ENCODE measurements around the gene EDEM3.
A peak's percentile ranks its signal among the peaks of the same experiment; 100 is the strongest.
"Not testable (repeated sequence)": the region's sequence is repeated elsewhere in the genome, so short reads cannot be mapped to it uniquely, and the experiment has no call there.

EDEM3 gene

DNA sequence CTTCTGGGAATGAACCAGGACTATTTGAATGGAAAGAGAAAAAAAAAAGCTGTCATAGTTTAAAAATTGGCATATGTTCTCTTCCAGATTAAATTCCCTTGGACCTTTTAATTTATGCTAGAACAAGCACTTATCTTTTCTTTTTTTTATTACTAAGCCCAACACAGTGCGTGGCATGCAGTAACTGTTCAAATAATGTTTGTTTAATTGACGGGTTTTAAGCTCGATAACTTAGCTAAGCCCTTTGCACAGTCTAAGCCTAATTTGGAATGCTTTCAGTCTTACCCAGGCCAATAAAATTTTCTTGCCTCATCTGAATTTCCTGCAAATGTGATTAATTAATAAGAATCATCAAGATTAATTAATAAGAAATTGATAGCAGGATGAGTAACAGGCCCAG, 39.3 kb upstream of the EDEM3 start:
- TF ChIP-seq, protein P1, sequence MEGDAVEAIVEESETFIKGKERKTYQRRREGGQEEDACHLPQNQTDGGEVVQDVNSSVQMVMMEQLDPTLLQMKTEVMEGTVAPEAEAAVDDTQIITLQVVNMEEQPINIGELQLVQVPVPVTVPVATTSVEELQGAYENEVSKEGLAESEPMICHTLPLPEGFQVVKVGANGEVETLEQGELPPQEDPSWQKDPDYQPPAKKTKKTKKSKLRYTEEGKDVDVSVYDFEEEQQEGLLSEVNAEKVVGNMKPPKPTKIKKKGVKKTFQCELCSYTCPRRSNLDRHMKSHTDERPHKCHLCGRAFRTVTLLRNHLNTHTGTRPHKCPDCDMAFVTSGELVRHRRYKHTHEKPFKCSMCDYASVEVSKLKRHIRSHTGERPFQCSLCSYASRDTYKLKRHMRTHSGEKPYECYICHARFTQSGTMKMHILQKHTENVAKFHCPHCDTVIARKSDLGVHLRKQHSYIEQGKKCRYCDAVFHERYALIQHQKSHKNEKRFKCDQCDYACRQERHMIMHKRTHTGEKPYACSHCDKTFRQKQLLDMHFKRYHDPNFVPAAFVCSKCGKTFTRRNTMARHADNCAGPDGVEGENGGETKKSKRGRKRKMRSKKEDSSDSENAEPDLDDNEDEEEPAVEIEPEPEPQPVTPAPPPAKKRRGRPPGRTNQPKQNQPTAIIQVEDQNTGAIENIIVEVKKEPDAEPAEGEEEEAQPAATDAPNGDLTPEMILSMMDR (conservative IDR thresholded peaks at IDR 0.05) = no peak
- peak overlapping the region; percentile 84 for H3K27ac ChIP-seq

DNA sequence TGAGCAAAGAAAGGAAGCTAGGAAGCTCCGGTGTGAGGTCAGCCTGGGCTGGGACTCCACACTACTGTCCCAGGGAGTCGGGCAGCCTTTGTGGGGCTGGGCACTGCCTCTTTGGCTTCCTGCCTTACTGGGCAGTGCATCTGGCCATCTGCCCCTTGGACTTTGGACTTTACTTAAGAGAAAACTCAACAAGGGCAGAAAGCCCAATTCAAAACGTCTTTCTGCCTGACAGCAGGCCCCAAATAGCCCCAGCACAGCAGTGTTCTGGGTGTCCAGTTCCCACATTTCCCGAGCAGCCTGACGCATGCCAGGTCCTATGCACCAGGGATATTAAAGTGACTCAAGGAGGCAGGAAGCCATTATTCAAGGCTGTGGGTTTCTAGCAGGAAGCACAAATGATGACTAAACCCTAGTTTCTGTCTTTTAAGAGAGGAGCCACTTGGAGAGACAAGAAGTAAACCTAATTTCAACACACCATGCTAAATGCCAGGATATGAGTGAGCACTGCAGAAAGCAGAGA, 37.9 kb upstream of the EDEM3 start:
- TF ChIP-seq, protein P1 (conservative IDR thresholded peaks at IDR 0.05) = no peak

DNA sequence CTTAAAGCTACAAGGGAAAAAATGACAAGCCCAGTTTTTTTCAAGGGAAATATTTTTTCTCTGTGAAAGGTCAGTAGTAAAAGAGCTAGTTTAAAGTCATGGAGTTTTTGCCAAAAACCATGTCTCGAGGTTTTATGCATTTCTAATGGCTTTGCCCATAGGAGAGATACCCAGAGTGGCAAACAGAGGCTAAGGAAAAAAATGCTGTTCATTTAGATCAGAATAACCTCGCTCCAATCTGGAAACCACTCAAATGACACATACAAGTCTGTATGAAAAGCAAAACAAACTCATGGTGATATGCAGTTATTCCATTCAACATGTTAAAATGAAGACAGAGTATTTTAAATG, 36.9 kb upstream of the EDEM3 start:
- TF ChIP-seq, protein P1 (conservative IDR thresholded peaks at IDR 0.05) = no peak

More for the DNA sequence above, 37.9 kb upstream of the EDEM3 start:
- H3K27ac ChIP-seq = peak overlapping the region; percentile 84

DNA sequence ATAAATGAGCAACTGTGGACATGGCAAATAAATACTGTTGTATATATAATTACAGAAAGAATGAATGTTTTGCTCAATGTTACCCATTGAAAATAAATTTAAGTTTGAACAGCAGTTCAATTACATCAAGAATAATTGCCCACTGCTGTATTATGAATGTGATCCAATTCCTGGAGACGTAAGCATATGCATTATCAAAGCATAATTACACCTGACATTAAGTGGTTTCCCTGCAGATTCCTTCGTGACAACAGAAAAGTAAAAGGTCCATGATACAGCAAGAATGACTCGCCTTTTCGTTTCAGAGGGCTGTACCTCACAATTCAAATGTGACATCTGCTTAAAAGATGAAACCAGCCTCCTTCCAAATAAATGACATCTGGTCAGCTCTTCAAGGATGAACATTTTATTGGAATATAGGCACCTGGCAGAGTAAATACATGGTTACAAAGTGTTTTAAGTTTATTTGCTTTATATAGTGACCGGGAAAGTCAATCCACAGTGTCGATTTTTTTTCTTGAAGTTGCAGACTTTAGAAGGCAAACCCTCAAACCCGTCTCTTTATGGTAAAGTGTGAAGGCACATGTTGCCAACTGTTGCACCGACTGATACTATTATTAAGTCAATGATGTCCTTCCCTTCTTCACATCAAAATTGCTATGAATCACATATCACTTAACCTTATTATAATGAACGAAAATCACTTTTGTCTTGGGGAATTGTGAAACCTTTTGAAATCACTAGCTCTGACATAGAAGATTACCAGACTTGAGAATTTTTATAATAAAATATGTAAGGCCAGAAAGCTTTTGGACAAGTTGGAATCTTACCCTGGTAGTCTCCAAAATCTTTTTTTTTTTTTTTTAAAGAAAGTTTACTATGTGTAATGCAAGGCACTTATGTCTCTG, 36.2 kb upstream of the EDEM3 start:
- peak overlapping the region; percentile 84 for H3K27ac ChIP-seq
- TF ChIP-seq, protein P1 (conservative IDR thresholded peaks at IDR 0.05) = no peak

More for the DNA sequence above, 36.9 kb upstream of the EDEM3 start:
- peak overlapping the region; percentile 84 for H3K27ac ChIP-seq

DNA sequence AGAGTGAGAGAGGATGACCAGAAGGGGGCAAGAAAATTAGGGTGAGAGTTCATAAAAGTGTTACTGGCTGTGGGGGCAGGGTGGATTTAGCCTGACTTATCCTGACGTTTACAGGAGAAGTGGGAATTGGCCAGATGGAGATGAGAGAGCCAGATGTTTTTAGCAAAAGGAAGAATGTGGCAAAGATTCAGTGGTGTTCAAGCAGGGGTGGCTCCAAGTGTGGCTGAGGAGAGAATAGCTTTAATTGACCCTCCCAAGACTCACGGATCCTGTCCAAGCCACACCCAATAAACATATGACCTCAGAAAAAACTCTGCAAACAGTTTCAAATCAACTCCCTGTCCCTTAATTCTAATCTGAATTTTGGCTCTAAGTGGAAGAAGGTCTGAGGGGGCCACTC, 35.2 kb upstream of the EDEM3 start:
- peak overlapping the region; percentile 84 for H3K27ac ChIP-seq
- TF ChIP-seq, protein P1 (conservative IDR thresholded peaks at IDR 0.05) = no peak

DNA sequence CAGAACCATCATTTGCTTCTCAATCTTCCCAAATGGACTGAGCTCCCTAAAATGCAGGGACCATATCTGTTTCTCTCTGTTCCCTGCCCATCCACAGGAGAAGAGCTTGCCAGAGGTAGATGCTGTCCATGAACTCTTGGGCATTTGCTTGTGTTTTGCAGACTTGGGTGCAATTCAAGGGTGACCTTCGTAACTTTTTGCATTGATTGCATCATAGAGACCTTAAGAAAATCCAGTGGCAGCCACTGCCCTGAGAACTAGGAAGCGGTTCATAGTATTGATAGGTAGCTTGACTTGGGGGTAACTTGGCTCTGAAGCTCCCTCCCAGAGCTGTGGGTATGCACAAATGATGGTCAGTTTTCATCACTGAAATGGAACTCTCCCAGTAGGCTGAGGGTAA, 34.3 kb upstream of the EDEM3 start:
- peak overlapping the region; percentile 84; the same call in 1 of the 2 replicates for H3K27ac ChIP-seq
- TF ChIP-seq, protein P1 (conservative IDR thresholded peaks at IDR 0.05) = no peak

DNA sequence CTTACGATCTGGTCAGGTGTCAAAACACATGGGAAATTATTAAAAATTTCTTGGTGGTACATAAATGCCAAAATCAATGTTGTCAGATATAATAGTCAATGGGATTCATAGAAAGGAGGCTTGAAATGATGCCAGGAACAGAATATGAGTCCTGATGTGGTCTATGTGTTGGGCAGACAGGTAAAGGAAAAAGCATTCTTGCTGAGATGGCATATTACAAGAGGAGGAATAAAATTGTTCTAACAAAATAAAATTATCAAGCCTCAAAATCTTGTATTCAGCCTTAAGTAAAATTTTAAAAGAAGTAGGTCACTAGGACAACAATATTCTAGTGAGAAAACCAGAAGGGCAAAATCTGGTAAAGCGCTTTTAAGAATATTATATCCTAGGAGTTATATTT, 30.9 kb upstream of the EDEM3 start:
- TF ChIP-seq, protein P1 (conservative IDR thresholded peaks at IDR 0.05) = no peak

DNA sequence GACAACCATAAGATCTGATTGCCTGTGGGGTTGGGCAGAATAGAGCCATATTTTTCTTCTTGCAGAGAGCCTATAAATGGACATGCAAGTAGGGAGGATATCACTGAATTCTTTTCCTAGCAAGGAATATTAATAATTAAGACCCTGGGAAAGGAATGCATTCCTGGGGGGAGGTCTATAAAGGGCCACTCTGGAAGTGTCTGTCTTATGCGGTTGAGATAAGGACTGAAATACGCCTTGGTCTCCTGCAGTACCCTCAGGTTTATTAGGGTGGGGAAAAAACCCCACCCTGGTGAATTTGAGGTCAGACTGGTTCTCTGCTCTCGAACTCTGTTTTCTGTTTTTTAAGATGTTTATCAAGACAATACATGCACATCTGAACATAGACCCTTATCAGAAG, 29.1 kb upstream of the EDEM3 start:
- H3K27ac ChIP-seq = not testable (repeated sequence)

More for the DNA sequence above, 30.9 kb upstream of the EDEM3 start:
- no peak overlapping the region for H3K27ac ChIP-seq

Measured in VCaP (cell line).